Dermis blood vessel endothelial cell (primary cell): ENCODE measurements around the gene FAM76B. TPM values are rescaled to one million over a fixed set of nuclear protein-coding genes. Genes with fewer than 3 reads are reported as not detected.

ENCODE experiments used
- DNase-seq: peaks from one replicate; pipeline ENCODE4 v3.0.0; 2010
- total RNA-seq: library from RNA; depleted of rRNA; stranded (reverse); fragments of >200 nt; gene quantifications from 2 replicates; pipeline ENCODE4 v1.2.3, GENCODE V29; 2014

The FAM76B gene
- total RNA-seq, 1 donor from 2014 or later, result 39.0 TPM

DNA sequence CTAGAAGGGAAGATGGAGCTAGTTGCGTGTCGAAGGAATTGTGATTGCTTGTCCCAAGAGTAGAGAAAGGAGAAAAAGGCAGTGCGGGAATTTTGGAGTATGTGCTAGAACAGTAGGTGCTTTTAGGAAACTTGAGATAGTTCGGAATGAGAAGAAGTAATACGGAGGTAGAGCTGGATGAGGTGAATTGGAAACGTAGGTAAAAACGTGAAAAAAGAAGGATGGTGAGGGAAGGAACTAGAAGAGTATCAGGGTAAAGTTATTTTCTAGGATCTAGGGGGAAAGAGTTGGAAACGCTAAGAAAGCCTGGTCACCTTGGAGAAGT, 2.1 kb upstream of the FAM76B start:
- DNase-seq, result no peak

- DNase-seq, result peak; percentile 71
Observed at GRCh38 chr11:95790933-95791708, 1.5 kb upstream of the FAM76B start.

GRCh38 chr11:95790123-95790932, 746 bp upstream of the FAM76B start, which contains the start of gene CEP57:
CEP57 (plus strand) TSS chr11:95790498; CDS start chr11:95790699, 201 bp downstream.
- DNase-seq, result peak; percentile 99

GRCh38 chr11:95788921-95789505, 569 bp downstream of the FAM76B start:
- peak; percentile 65 for DNase-seq

DNA sequence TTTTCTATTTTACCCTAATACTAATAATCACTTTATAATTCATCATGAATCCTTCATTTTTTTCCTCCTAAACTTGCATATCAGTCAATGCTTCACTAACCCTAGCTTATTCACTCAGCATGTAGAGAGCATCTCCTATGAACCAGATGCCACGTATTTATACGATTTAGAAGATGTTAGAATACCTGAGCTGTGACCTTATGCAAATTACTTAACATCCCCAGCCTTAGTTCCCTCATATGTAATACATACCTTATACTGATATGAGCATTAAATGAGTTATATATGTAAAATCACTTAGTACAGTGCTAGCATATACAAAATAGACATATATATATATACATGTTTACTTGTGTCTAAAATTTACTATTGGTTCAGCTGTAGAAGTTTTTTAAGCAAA, 9.0 kb downstream of the FAM76B start:
- no peak for DNase-seq

GRCh38 chr11:95778699-95779098, 10.9 kb downstream of the FAM76B start:
- no peak for DNase-seq

DNA sequence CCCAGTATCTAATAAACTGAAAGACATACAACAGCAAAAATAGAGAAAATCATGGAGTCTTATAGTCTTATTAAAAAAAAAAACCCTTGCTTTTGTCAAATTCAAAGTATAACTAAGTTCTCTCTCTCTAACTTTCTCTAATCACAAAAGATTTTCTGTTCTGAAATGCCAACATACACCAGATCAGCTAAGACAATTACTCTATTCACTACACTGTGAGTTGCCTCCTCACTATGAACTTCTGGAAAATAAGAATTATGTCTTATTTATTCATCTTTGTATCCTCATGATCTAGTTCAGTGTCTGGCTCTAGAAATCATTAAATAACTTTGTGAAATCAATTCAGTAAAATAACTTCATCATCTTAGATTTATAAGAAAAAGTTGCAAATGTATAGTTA, 12.7 kb downstream of the FAM76B start:
- DNase-seq, result no peak

GRCh38 chr11:95768521-95768920, 21.1 kb downstream of the FAM76B start:
- no peak for DNase-seq

- no peak for DNase-seq
Observed at GRCh38 chr11:95767498-95767897, 22.1 kb downstream of the FAM76B start.

DNA sequence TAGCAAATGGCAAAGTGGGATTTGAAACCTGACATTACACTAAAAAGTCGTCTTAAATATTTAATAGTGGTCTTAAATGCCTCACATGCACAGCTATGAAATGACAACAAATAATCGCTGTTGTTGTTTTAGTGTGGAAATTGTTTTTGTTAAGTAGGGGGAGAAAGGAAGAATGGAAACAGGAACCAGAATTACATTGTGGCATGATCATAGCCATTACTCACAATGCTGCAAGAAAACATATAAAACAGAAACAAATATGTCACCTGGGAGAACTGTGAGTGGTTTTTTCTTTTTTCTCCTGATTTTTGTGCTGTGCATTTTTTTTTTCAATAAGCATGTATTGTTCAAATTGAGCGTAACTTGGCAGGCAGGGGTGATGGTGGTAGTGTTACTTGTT, 22.9 kb downstream of the FAM76B start:
- DNase-seq, result no peak

DNA sequence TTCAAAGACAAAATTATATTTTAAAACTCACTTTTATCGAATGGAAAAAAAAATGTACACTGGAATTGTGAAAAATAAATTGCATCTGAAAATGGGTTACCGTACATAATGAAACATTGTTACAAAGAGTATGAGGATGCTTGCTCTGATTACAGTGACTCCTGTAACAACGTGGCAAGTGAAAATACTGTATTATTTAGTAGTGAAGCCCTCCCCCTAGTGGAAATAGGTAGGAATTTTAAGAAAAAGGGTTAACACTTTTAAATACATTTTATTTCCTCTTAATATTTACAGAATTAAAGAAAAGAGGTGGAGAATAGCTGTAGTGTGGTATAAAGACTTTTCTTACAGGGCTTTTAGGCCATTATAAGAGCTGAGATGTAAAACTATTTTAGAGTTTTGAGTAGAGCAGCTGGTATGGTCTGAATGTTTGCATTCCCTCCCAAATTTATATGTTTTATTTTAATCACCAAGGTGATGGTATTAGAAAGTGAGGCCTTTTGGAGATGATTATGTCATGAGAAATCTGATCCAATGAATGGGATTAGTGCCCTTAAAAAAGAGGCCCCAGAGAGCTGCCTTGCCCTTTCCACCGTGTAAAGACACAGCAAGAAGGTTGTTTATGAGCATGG, 25.2 kb downstream of the FAM76B start:
- DNase-seq, result peak; percentile 73

GRCh38 chr11:95762534-95762933, 27.0 kb downstream of the FAM76B start:
- DNase-seq, result no peak

DNA sequence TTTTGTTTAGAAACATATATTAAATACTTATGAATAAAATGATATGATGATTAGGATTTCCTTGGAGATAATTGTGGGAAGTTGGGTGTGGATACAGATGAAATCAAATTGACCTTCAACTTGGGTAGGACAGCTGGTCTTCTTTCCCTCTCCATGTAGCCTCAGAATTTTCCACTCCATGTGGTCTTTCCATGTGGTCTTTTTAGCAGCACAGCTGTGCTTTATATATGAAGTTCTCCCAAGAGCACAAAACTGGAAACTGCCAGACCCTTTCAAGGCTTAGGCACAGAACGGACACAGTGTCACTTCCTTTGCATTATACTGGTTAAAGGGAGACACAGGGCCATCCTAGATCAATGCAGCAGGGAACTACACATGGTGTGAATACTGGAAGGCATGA, 28.6 kb downstream of the FAM76B start:
- DNase-seq, result no peak

GRCh38 chr11:95751515-95751914, 38.1 kb downstream of the FAM76B start:
- no peak for DNase-seq

GRCh38 chr11:95750101-95750500, 39.5 kb downstream of the FAM76B start:
- DNase-seq, result no peak

DNA sequence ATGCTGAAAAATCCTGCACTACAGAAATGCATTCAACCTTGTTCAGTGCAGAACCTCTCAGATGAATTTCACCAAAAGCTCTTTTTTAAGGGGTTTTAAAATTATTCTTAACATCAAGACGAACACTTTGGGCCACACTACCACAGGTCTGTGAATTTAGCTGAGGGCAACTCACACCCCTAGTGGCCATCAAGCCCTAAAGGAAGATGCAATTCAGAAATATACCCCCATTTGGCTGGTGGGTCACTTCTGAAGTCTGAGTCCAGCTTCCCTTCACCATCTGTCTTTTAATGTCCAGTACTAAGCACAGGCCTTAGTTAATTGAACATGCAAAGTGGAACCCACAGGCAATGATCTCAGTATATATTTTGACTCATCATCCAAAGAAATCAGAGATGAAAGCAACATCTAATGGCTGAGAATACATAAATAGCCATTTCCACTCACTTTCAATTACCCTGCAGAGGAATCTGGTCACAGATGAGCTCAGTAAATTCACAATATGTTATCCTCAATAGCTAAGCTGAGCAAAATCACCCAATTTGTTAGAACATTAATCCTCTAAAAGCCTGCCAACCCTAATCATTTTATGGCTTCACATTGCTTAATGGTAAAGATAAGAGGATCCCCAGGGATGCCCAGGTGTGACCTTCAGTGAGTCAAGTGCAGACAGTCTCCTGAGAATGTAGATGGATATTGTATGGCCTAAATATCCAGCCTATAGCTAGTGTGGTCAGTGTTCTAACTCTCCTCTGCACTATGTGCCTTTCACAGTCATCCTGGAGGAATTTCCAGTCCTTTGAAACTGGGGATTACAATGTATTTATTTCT, 50.3 kb downstream of the FAM76B start:
- DNase-seq, result no peak

- DNase-seq, result no peak
Observed at GRCh38 chr11:95736809-95737208, 52.8 kb downstream of the FAM76B start.

DNA sequence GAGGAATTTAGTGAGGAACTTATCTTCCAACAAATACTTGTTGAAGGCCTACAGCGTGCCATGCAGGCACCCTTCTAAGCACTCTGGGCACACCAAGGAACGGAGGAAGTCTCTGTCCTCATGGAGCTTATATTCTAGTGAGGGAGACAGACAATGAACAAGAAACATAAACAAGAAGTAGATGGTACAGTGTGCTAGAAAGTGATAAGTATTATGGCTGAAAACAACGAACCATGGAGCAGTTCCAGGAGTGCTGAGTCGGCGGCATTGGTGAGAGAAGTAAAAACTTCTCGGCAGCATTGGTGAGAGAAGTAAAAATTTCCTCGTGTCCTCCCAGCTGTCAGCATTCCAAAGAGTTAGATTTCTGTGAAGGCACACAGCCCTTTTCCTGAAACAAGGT, 53.2 kb downstream of the FAM76B start:
- no peak for DNase-seq

DNA sequence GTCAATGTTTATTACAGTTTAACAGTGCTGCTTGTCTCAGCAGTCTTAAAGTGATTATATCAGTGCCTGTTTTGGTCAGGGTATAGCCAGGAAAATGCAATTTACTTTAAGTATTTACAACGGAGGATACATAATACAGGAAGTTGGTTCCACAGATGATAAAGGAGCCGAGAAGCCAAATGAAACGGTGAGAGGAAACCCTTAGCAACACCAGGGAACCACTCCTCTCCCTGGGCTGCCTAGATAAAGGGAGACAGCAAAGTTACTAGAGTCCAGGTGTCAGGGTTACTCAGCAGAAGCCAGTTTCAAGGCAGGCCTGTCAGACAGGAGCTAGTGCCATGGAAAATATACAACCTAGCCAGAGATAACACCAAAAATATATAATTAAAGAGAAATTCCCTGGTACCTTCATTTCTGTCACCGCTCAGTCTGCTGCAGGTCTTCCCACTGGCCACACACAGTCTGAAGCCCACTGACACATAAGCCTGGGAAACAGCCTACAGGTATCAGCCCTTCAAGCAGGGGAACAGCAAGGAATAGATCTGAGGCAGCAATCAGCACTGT, 55.5 kb downstream of the FAM76B start:
- DNase-seq, result peak; percentile 15

DNA sequence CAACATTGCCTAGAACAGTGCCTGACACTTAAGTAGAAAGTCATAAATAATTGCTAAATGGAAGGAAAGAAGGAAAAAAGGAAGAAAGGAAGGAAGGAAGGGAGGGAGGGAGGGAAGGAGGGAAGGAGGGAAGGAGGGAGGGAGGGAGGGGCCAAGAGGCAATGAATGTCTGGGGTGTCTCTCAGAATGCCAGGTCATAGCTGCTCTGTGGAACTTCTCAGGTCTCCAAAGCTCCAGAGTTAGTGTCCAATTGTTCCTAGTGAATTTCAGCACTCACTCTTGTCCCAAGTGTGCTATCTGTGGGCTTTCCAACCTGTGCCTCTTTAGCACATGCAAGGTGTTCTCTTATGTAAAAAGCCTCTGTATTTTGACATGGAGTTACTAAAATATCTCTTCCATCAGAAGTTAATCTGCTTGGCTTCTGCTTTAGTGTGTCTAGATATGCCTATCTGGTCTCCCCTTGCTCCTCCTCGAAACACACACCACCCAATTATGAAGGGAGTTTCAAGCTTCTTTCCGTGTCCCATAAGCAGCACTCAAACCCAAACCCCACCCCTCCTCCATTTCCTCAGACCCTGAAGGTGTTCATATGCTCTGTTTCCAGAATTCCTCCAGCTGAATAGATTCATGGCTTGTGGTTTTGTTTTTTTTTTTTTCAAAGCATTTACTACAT, 56.5 kb downstream of the FAM76B start:
- DNase-seq, result no peak

- no peak for DNase-seq
Observed at GRCh38 chr11:95729462-95729861, 60.1 kb downstream of the FAM76B start.
